Heart right ventricle (tissue), 16 donors: ENCODE results near the gene MTMR1. TPM values are rescaled to one million over a fixed set of nuclear protein-coding genes. Genes with fewer than 3 reads are reported as not detected.

Experiments used
- ATAC-seq, 8 donors: fragments of 200-7000 bp; cut with Tn5 transposase; one replicate each; pipeline ENCODE4 v1.9.1; 2020; ENCODE audit warnings: mild to moderate bottlenecking in 8 of 8, moderate library complexity in 8 of 8, moderate number of reproducible peaks in 1 of 8
- DNase-seq, 2 donors: peaks; one replicate each; pipeline ENCODE4 v3.0.0-alpha.2; 2020
- H3K27ac ChIP-seq, 10 donors: fragments of 200-600 bp; sonication (generic) in 2 of 10; one replicate each; pipeline versions ENCODE4 v1.5.0 to v1.8.0; 2020 to 2022; ENCODE audit warnings: mild to moderate bottlenecking in 3 of 10
- H3K27me3 ChIP-seq, 7 donors: fragments of 200-600 bp; one replicate each; pipeline ENCODE4 v1.8.0; 2021 to 2022; ENCODE audit warnings: mild to moderate bottlenecking in 2 of 7
- H3K36me3 ChIP-seq, 9 donors: fragments of 200-600 bp; sonication (generic) in 1 of 9; one replicate each; pipeline versions ENCODE4 v1.5.0 to v1.8.0; 2020 to 2022; ENCODE audit warnings: mild to moderate bottlenecking in 2 of 9
- H3K4me1 ChIP-seq, 9 donors: fragments of 200-600 bp; sonication (generic) in 1 of 9; one replicate each; pipeline versions ENCODE4 v1.5.0 to v1.8.0; 2020 to 2022; ENCODE audit warnings: mild to moderate bottlenecking in 4 of 9
- H3K4me3 ChIP-seq, 10 donors: fragments of 200-600 bp; sonication (generic) in 2 of 10; one replicate each; pipeline versions ENCODE4 v1.5.0 to v1.8.0; 2020 to 2022; ENCODE audit warnings: mild to moderate bottlenecking in 7 of 10, moderate library complexity in 2 of 10
- H3K9me3 ChIP-seq, 11 donors: fragments of 200-600 bp in 10 of 11; sonication (generic) in 2 of 11; one replicate each; pipeline versions ENCODE4 v1.5.0 to v1.8.0; 2013 to 2022; ENCODE audit warnings: mild to moderate bottlenecking in 2 of 11, control low read depth in 1 of 11, moderate library complexity in 1 of 11
- WGBS, 2 donors: extraction: QIAGEN DNeasy Blood & Tissue Kit; methylation state at CpG; one replicate each; pipeline ENCODE4 v1.1.7; 2013; ENCODE audit warnings: inconsistent platforms in 1 of 2; 5-methylcytosine and 5-hydroxymethylcytosine counted together
- intact Hi-C, 10 donors: fragments of 100-400 bp; cut with DNase I; formaldehyde crosslinking; loops; one replicate each; pipeline versions ENCODE4 v1.11.1 to v1.14.2; 2022
- polyA plus RNA-seq, 2 donors: library from polyadenylated mRNA; stranded (reverse); fragments of 200-250 nt; gene quantifications; one replicate each; pipeline ENCODE4 v1.2.3, GENCODE V29; 2013
- total RNA-seq, 10 donors: library from RNA; stranded (reverse); fragmentation: NEBNext Ultra II Directional in 3 of 10; extraction: Animal tissue kit (Norgen Biotek cat#: 25700) in 3 of 10; gene quantifications; one replicate each; pipeline versions ENCODE4 v1.2.1 to v1.2.4, GENCODE V29; 2021 to 2023
- TF ChIP-seq, protein P1 (sequence below), 9 donors: fragments of 200-600 bp; sonication (generic) in 2 of 9; IDR thresholded peaks; one replicate each; pipeline versions ENCODE4 v1.5.0 to v1.8.0; 2021 to 2022; ENCODE audit warnings: antibody characterized with exemption in 9 of 9, mild to moderate bottlenecking in 5 of 9, moderate library complexity in 1 of 9
- donor health status: Arrhythmogenic right ventricular cardiomyopathy.
- donor health status: ischemic (EF 13 %, LVEDD 7.1; RV severe dilation, severe dysfunction).
- donor health status: healthy with polysubstance abuse.
- donor health status: DM: no; HTN: yes; CAD: no.
- donor health status: DM: no; HTN: no; CAD: no.
- donor health status: ischemic (EF 25% LVEDD 6.9; RV normal size, moderate dysfunction).
- donor health status: ischemic (EF 25% LVEDD 5.7; RV mildly dilated, moderate dysfunction).
- donor health status: healthy.
- donor health status: DM: yes; HTN: yes; CAD: no.
- donor health status: Ischemic cardiomyopathy.
- donor health status: ischemic (EF 35%, LVEDD 5.7; RV mildly dilated, moderate dysfunction).
- donor health status: nonischemic (EF 11% LVEDD 7.7; RV severe dilation, severe dysfunction).
- donor health status: DM: yes; HTN: yes; CAD: no.
- donor health status: PGD.
- donor health status: ischemic (EF 29% LVEDD 5.4; RV normal size, mild dysfunction).
- donor health status: nonischemic (EF 23%, LVEDD 6.1; RV moderate dilation, normal function).

The MTMR1 gene
- total and polyA plus RNA-seq, 12 donors, result 5.6 to 24.9 (median 19.2) TPM

DNA sequence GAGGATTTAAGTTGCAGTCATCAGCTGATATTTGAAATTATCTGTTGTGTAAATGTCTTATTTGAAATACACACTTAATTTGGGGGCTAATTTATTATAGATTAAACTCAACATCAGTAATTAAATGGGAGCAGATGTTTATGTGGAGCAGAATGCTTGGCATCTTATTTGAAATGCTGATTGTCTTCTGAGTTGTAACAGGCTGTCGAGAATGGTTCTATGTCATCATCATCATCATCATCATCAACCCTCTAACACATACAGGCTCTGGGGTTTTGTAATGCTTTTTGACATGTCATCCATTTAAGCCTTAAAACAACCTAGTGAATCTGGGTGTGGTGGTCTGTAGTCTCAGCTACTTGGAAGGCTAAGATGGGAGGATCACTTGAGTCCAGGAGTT, 8.2 kb downstream of the MTMR1 start:
- intact Hi-C loops, result no loop called here
- 90 to 100% methylated on average over 1 of the region's 1 CpG for WGBS, 2 donors
- H3K36me3 ChIP-seq, result peaks cover 0 to 10% (median 0%) of the 10 kb centered on the region in 9 donors
- H3K9me3 ChIP-seq, result no peaks in the 10 kb centered on the region
- H3K27ac ChIP-seq, result no peak overlapping the region
- no peak for DNase-seq
- no peak overlapping the region for H3K4me3 ChIP-seq
- no peak for ATAC-seq
- TF ChIP-seq, protein P1, sequence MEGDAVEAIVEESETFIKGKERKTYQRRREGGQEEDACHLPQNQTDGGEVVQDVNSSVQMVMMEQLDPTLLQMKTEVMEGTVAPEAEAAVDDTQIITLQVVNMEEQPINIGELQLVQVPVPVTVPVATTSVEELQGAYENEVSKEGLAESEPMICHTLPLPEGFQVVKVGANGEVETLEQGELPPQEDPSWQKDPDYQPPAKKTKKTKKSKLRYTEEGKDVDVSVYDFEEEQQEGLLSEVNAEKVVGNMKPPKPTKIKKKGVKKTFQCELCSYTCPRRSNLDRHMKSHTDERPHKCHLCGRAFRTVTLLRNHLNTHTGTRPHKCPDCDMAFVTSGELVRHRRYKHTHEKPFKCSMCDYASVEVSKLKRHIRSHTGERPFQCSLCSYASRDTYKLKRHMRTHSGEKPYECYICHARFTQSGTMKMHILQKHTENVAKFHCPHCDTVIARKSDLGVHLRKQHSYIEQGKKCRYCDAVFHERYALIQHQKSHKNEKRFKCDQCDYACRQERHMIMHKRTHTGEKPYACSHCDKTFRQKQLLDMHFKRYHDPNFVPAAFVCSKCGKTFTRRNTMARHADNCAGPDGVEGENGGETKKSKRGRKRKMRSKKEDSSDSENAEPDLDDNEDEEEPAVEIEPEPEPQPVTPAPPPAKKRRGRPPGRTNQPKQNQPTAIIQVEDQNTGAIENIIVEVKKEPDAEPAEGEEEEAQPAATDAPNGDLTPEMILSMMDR (IDR thresholded peaks at IDR 0.05), result no peak
- peaks cover 0 to 29% (median 0%) of the 10 kb centered on the region in 9 donors for H3K4me1 ChIP-seq
- H3K27me3 ChIP-seq, result peaks cover 0 to 6% (median 0%) of the 10 kb centered on the region in 7 donors

DNA sequence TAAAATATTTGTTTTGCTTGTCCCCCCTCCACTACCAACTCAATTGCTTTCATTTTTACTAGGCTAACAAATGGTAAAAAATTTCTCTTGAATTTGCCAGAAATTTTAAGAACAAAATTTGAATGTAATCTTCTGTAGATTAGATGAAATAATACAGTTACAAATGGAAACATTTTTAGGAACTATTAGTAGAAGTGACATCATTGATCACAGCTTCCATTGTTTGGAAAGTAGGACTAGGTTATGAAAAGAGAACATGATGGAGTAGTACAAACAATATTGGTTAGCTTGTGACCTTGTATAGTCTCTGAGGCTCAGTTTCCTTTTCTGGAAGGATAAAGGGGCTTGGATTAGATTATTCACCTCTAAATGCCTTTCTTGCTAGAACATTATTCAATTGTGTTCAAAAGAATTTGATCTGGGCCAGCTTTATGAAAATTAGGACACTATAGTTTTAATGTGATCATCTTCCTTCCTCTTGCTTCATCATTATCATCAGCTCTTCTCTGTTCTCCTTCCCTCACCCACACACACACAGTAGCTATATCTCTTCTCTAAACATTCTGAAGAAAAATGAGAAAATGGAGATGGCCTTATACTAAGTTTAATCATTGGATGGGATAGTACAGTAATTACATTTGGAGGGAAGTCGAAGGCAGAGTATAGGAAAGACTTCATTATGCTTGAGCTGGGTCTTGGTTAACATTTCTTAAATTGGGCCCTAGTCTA, 9.9 kb downstream of the MTMR1 start:
- ATAC-seq (no peak), DNase-seq (no peak)
- no peak overlapping the region for H3K4me3 ChIP-seq
- intact Hi-C loops, result no loop called here
- peak overlapping the region in 1 of 10 donors; percentile 26 for H3K27ac ChIP-seq
- H3K27me3 ChIP-seq, result peaks cover 0 to 6% (median 0%) of the 10 kb centered on the region in 7 donors
- H3K36me3 ChIP-seq, result peaks cover 0 to 10% (median 0%) of the 10 kb centered on the region in 9 donors
- peaks cover 0 to 22% (median 0%) of the 10 kb centered on the region in 9 donors for H3K4me1 ChIP-seq
- TF ChIP-seq, protein P1 (IDR thresholded peaks at IDR 0.05), result no peak
- WGBS, 2 donors, result 97% methylated on average over 1 of the region's 1 CpG
- H3K9me3 ChIP-seq, result no peaks in the 10 kb centered on the region

DNA sequence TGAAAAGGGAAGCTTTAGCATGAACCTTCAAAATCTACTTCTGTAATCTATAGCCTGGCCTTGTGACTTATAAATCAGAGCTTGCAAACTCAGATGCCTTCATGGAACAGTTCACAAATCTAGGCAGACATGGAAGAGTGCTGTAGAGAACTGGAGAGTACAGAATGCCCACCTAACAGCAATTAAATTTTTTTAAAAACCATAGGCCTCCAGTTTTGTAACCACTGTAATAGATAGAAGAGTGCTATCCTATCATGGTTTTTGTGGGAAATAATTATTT, 10.4 kb downstream of the MTMR1 start:
- Histone ChIP-seq H3K9me3 (no peaks in the 10 kb centered on the region), H3K36me3 (peaks cover 0 to 10% (median 0%) of the 10 kb centered on the region in 9 donors), H3K27ac (peak overlapping the region in 1 of 10 donors; percentile 26), H3K4me3 (no peak overlapping the region), H3K4me1 (peaks cover 0 to 22% (median 0%) of the 10 kb centered on the region in 9 donors), H3K27me3 (peaks cover 0 to 6% (median 0%) of the 10 kb centered on the region in 7 donors)
- TF ChIP-seq, protein P1 (IDR thresholded peaks at IDR 0.05), result no peak
- no peak for ATAC-seq
- intact Hi-C loops, result no loop called here
- no peak for DNase-seq

DNA sequence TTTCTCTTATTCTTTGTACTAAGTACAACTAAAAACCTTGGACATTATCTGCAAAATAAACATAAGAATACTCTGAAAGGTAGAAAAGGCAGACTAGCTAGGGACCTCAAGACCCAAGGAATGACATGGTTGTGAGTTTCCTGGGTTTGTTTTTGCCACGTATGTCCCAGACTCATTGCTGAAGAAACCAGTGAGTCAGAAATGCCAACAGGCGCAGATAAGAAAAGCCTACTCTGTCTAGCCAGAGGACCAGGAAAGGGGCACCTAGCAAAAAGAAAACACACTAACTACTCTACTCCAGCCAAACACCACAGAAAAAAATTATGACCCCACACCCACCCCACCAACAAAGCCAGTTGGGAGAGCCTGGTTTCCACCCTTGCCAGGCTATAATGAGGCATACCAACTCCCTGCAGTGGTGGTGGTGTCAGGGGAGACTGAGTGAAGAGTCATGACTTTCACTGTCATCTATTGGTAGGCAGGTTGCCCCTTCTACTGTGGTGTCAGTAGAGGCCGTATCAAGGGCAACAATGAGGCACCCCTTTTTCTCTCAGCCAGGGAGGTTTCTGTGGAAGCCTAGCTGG, 10.9 kb downstream of the MTMR1 start:
- Histone ChIP-seq H3K4me1 (peaks cover 0 to 19% (median 0%) of the 10 kb centered on the region in 9 donors), H3K27me3 (peaks cover 0 to 6% (median 0%) of the 10 kb centered on the region in 7 donors), H3K27ac (no peak overlapping the region), H3K36me3 (peaks cover 0 to 14% (median 0%) of the 10 kb centered on the region in 9 donors), H3K4me3 (no peak overlapping the region), H3K9me3 (no peaks in the 10 kb centered on the region)
- intact Hi-C loops, result no loop called here
- no peak for DNase-seq
- ATAC-seq, result peak in 3 of 8 donors; percentile 56 to 57 (median 56)
- 80 to 81% methylated on average over 3 of the region's 3 CpGs for WGBS, 2 donors
- TF ChIP-seq, protein P1 (IDR thresholded peaks at IDR 0.05), result no peak
